ENCODE data around the gene ACO2. TPM values are rescaled to one million over a fixed set of nuclear protein-coding genes. Genes with fewer than 3 reads are reported as not detected.

Gene ACO2
- total RNA-seq, 1 experiment from 2014 or later = 127 TPM

GRCh38 chr22:41540006-41540315, 71.0 kb downstream of the ACO2 start:
- Histone ChIP-seq H3K4me1 (ENCODE audit: insufficient read depth, low read length, poor library complexity, severe bottlenecking) (peaks cover 5% of the 10 kb centered on the region), H3K9me3 (ENCODE audit: low read depth, low read length, poor library complexity, severe bottlenecking) (no peaks in the 10 kb centered on the region), H3K27me3 (replicated peaks; ENCODE audit: insufficient read depth, low read depth, low read length, poor library complexity) (no peaks in the 10 kb centered on the region), H3K4me3 (ENCODE audit: low read depth, low read length, poor library complexity, severe bottlenecking) (no peak overlapping the region), H3K36me3 (ENCODE audit: insufficient read depth, low read length, poor library complexity, severe bottlenecking) (peaks cover 35% of the 10 kb centered on the region), H3K27ac (ENCODE audit: low read depth, low read length, poor library complexity, severe bottlenecking) (no peak overlapping the region)
- BruUV-seq (replicated peaks) = no TSS peak
- no peak for DNase-seq (ENCODE audit: low spot score)
- ChIA-PET CTCF (interaction anchor here (1.0 kb wide), 1 partner anchor 13 kb away, joined by 3 read pairs; no protein-coding TSS in a partner anchor), POLR2A (ENCODE audit: low non-redundant PET) (no interaction called here)
- intact Hi-C loops (cut with micrococcal nuclease; ENCODE audit: unreplicated experiment) = loop anchor here (5.0 kb wide), 1 partner anchor 57 kb away; no protein-coding TSS in a partner anchor
- TF ChIP-seq EZH2 (IDR thresholded peaks at IDR 0.05; ENCODE audit: borderline replicate concordance, low read depth, low read length, poor library complexity, severe bottlenecking) (no peak), CTCF (conservative IDR thresholded peaks at IDR 0.05; ENCODE audit: low read depth, low read length) (no peak)

- ChIA-PET POLR2A (ENCODE audit: low non-redundant PET) (no interaction called here), CTCF (interaction anchor here (0.6 to 1.0 kb wide), 2 partner anchors 14 to 42 kb away, joined by 3 to 4 read pairs; no protein-coding TSS in a partner anchor)
- H3K4me3 ChIP-seq (ENCODE audit: low read depth, low read length, poor library complexity, severe bottlenecking) = no peak overlapping the region
- H3K27ac ChIP-seq (ENCODE audit: low read depth, low read length, poor library complexity, severe bottlenecking) = no peak overlapping the region
- no peak for DNase-seq (ENCODE audit: low spot score)
- H3K27me3 ChIP-seq (replicated peaks; ENCODE audit: insufficient read depth, low read depth, low read length, poor library complexity) = no peaks in the 10 kb centered on the region
- H3K36me3 ChIP-seq (ENCODE audit: insufficient read depth, low read length, poor library complexity, severe bottlenecking) = peaks cover 33% of the 10 kb centered on the region
- no peak for TF ChIP-seq EZH2 (IDR thresholded peaks at IDR 0.05; ENCODE audit: borderline replicate concordance, low read depth, low read length, poor library complexity, severe bottlenecking)
- TF ChIP-seq CTCF (conservative IDR thresholded peaks at IDR 0.05; ENCODE audit: low read depth, low read length) = no peak
- intact Hi-C loops (cut with micrococcal nuclease; ENCODE audit: unreplicated experiment) = loop anchor here (5.0 kb wide), 1 partner anchor 57 kb away; no protein-coding TSS in a partner anchor
- H3K9me3 ChIP-seq (ENCODE audit: low read depth, low read length, poor library complexity, severe bottlenecking) = no peaks in the 10 kb centered on the region
- H3K4me1 ChIP-seq (ENCODE audit: insufficient read depth, low read length, poor library complexity, severe bottlenecking) = peaks cover 8% of the 10 kb centered on the region
- BruUV-seq (replicated peaks) = no TSS peak
Observed at GRCh38 chr22:41540365-41540764, 71.4 kb downstream of the ACO2 start.

GRCh38 chr22:41541484-41541883, 72.6 kb downstream of the ACO2 start:
- no TSS peak for BruUV-seq (replicated peaks)
- ChIA-PET POLR2A (ENCODE audit: low non-redundant PET) (no interaction called here), CTCF (no interaction called here)
- intact Hi-C loops (cut with micrococcal nuclease; ENCODE audit: unreplicated experiment) = loop anchor here (5.0 kb wide), 1 partner anchor 56 kb away; no protein-coding TSS in a partner anchor
- H3K27me3 ChIP-seq (replicated peaks; ENCODE audit: insufficient read depth, low read depth, low read length, poor library complexity) = no peaks in the 10 kb centered on the region
- no peaks in the 10 kb centered on the region for H3K9me3 ChIP-seq (ENCODE audit: low read depth, low read length, poor library complexity, severe bottlenecking)
- DNase-seq (ENCODE audit: low spot score) = no peak
- peaks cover 31% of the 10 kb centered on the region for H3K36me3 ChIP-seq (ENCODE audit: insufficient read depth, low read length, poor library complexity, severe bottlenecking)
- H3K4me1 ChIP-seq (ENCODE audit: insufficient read depth, low read length, poor library complexity, severe bottlenecking) = peaks cover 8% of the 10 kb centered on the region
- TF ChIP-seq CTCF (conservative IDR thresholded peaks at IDR 0.05; ENCODE audit: low read depth, low read length) (no peak), EZH2 (IDR thresholded peaks at IDR 0.05; ENCODE audit: borderline replicate concordance, low read depth, low read length, poor library complexity, severe bottlenecking) (no peak)
- no peak overlapping the region for H3K27ac ChIP-seq (ENCODE audit: low read depth, low read length, poor library complexity, severe bottlenecking)
- H3K4me3 ChIP-seq (ENCODE audit: low read depth, low read length, poor library complexity, severe bottlenecking) = no peak overlapping the region
